H9 (cell line): ENCODE measurements around the gene MCRIP2. TPM values are rescaled to one million over a fixed set of nuclear protein-coding genes. Genes with fewer than 3 reads are reported as not detected.

ENCODE experiments used
- DNase-seq: peaks from one replicate; pipeline ENCODE4 v3.0.0-alpha.2; 2017
- H2AFZ ChIP-seq: one replicate; pipeline ENCODE4 v1.6.1; 2013; ENCODE audit warnings: mild to moderate bottlenecking, low read length, control low read depth, moderate library complexity
- H2AK5ac ChIP-seq: 2 replicates; pipeline ENCODE4 v1.6.1; 2013; ENCODE audit warnings: low read length, control low read depth, mixed read lengths; ENCODE audit not compliant: insufficient read length
- H2BK120ac ChIP-seq: one replicate; pipeline ENCODE4 v1.6.1; 2013; ENCODE audit warnings: low read depth, mild to moderate bottlenecking, low read length, control low read depth, inconsistent platforms; ENCODE audit not compliant: poor library complexity, severe bottlenecking
- H2BK12ac ChIP-seq: 2 replicates; pipeline ENCODE4 v1.6.1; 2013; ENCODE audit warnings: low read length, control low read depth, mixed read lengths, low read depth; ENCODE audit not compliant: insufficient read length
- H2BK15ac ChIP-seq: 2 replicates; pipeline ENCODE4 v1.6.1; 2013; ENCODE audit warnings: low read depth, low read length, control low read depth
- H2BK20ac ChIP-seq: one replicate; pipeline ENCODE4 v1.6.1; 2013; ENCODE audit warnings: low read depth, mild to moderate bottlenecking, low read length, control low read depth, inconsistent platforms; ENCODE audit not compliant: poor library complexity, severe bottlenecking
- H2BK5ac ChIP-seq: 2 replicates; pipeline ENCODE4 v1.6.1; 2013; ENCODE audit warnings: low read length, control low read depth, mixed read lengths; ENCODE audit not compliant: insufficient read length
- H3K14ac ChIP-seq: 2 replicates; pipeline ENCODE4 v1.6.1; 2013; ENCODE audit warnings: low read length, control low read depth; ENCODE audit not compliant: insufficient read depth
- H3K18ac ChIP-seq: 2 replicates; pipeline ENCODE4 v1.6.1; 2013; ENCODE audit warnings: low read depth, mild to moderate bottlenecking, mixed read lengths, low read length, control low read depth; ENCODE audit not compliant: insufficient read length
- H3K23ac ChIP-seq: 2 replicates; pipeline ENCODE4 v1.6.1; 2013; ENCODE audit warnings: low read length, control low read depth, mixed read lengths, low read depth; ENCODE audit not compliant: insufficient read length
- H3K23me2 ChIP-seq: 2 replicates; pipeline ENCODE4 v1.6.1; 2013; ENCODE audit warnings: low read depth, mild to moderate bottlenecking, mixed read lengths, low read length, control low read depth; ENCODE audit not compliant: insufficient read length, poor library complexity, severe bottlenecking
- H3K27ac ChIP-seq: 2 replicates; pipeline ENCODE4 v1.5.1; 2013; ENCODE audit warnings: low read length, control low read depth, mixed read lengths, low read depth; ENCODE audit not compliant: insufficient read length
- H3K27me3 ChIP-seq: 2 replicates; pipeline ENCODE4 v1.6.1; 2013; ENCODE audit warnings: low read length, control low read depth, inconsistent platforms; ENCODE audit not compliant: insufficient read depth
- H3K4ac ChIP-seq: 2 replicates; pipeline ENCODE4 v1.6.1; 2013; ENCODE audit warnings: low read depth, mild to moderate bottlenecking, control low read depth, inconsistent platforms, low read length, moderate library complexity
- H3K4me1 ChIP-seq: 2 replicates; pipeline ENCODE4 v1.6.1; 2013; ENCODE audit warnings: low read length, control low read depth, inconsistent platforms; ENCODE audit not compliant: insufficient read depth
- H3K4me2 ChIP-seq: 2 replicates; pipeline ENCODE4 v1.6.1; 2013; ENCODE audit warnings: low read length, control low read depth, mixed read lengths; ENCODE audit not compliant: insufficient read length, insufficient read depth
- H3K56ac ChIP-seq: 2 replicates; pipeline ENCODE4 v1.6.1; 2013; ENCODE audit warnings: low read depth, mild to moderate bottlenecking, mixed read lengths, low read length, control low read depth; ENCODE audit not compliant: insufficient read length
- H3K79me1 ChIP-seq: 2 replicates; pipeline ENCODE4 v1.6.1; 2013; ENCODE audit warnings: low read depth, mild to moderate bottlenecking, moderate library complexity, low read length, control low read depth, inconsistent platforms; ENCODE audit not compliant: insufficient read depth, poor library complexity, severe bottlenecking
- H3K79me2 ChIP-seq: 2 replicates; pipeline ENCODE4 v1.6.1; 2013; ENCODE audit warnings: low read length, control low read depth, inconsistent platforms; ENCODE audit not compliant: insufficient read depth
- H3K9ac ChIP-seq: 2 replicates; pipeline ENCODE4 v1.6.1; 2013; ENCODE audit warnings: low read length, control low read depth, mixed read lengths; ENCODE audit not compliant: insufficient read length; ENCODE audit errors: extremely low read depth
- H3K9me3 ChIP-seq: one replicate; pipeline ENCODE4 v1.6.1; 2013; ENCODE audit warnings: low read depth, low read length, inconsistent platforms; ENCODE audit not compliant: control insufficient read depth
- H3T11ph ChIP-seq: one replicate; pipeline ENCODE4 v1.6.1; 2013; ENCODE audit warnings: mild to moderate bottlenecking, low read length, control low read depth, inconsistent platforms
- H4K20me1 ChIP-seq: one replicate; pipeline ENCODE4 v1.6.1; 2013; ENCODE audit not compliant: control insufficient read depth, insufficient read length, insufficient read depth
- H4K5ac ChIP-seq: 2 replicates; pipeline ENCODE4 v1.6.1; 2013; ENCODE audit warnings: low read depth, mild to moderate bottlenecking, mixed read lengths, low read length, control low read depth; ENCODE audit not compliant: insufficient read length
- H4K8ac ChIP-seq: replicated peaks from 2 replicates; pipeline ENCODE4 v1.6.1; 2013; ENCODE audit warnings: low read length, control low read depth, mixed read lengths, low read depth; ENCODE audit not compliant: insufficient read length
- H4K91ac ChIP-seq: 2 replicates; pipeline ENCODE4 v1.6.1; 2013; ENCODE audit warnings: low read depth, mild to moderate bottlenecking, moderate library complexity, mixed read lengths, low read length, control low read depth; ENCODE audit not compliant: insufficient read length
- H3K27ac Mint-ChIP-seq, 3 experiments: 2 replicates in 2 of 3; 3 replicates in 1 of 3; pipeline ENCODE4 v1.8.0; 2020 to 2021; ENCODE audit warnings: mixed read lengths in 3 of 3, mild to moderate bottlenecking in 1 of 3, moderate library complexity in 1 of 3
- H3K27me3 Mint-ChIP-seq: 2 replicates; pipeline ENCODE4 v1.8.0; 2021; ENCODE audit warnings: low read depth, mild to moderate bottlenecking, moderate library complexity, mixed read lengths
- H3K36me3 Mint-ChIP-seq, 3 experiments: 2 replicates in 2 of 3; 3 replicates in 1 of 3; pipeline ENCODE4 v1.8.0; 2020 to 2021; ENCODE audit warnings: low read depth in 3 of 3, mixed read lengths in 3 of 3; ENCODE audit not compliant: insufficient read depth in 1 of 3
- H3K4me1 Mint-ChIP-seq, 2 experiments: 2 replicates each; pipeline ENCODE4 v1.8.0; 2020; ENCODE audit warnings: mixed read lengths in 2 of 2
- H3K4me3 Mint-ChIP-seq, 2 experiments: 2 replicates in 1 of 2; 3 replicates in 1 of 2; pipeline ENCODE4 v1.8.0; 2020 to 2021; ENCODE audit warnings: mild to moderate bottlenecking in 2 of 2, mixed read lengths in 2 of 2, moderate library complexity in 1 of 2
- H3K9me3 Mint-ChIP-seq, 2 experiments: 2 replicates in 1 of 2; 3 replicates in 1 of 2; pipeline ENCODE4 v1.8.0; 2020; ENCODE audit warnings: mild to moderate bottlenecking in 2 of 2, mixed read lengths in 2 of 2, moderate library complexity in 1 of 2
- CTCF ChIP-seq: fragments of 200-600 bp; sonication (generic); conservative IDR thresholded peaks from 3 replicates; pipeline ENCODE4 v1.8.0; 2021; ENCODE audit warnings: antibody characterized with exemption, mild to moderate bottlenecking
- WGBS: extraction: QIAGEN DNeasy Blood & Tissue Kit; methylation state at CpG from one replicate; pipeline ENCODE4 v1.1.7; 2013; ENCODE audit warnings: missing lambda C conversion rate, low lambda C conversion rate, mixed read lengths; ENCODE audit not compliant: insufficient read length; ENCODE audit errors: extremely low coverage; 5-methylcytosine and 5-hydroxymethylcytosine counted together
- total RNA-seq: library from RNA; stranded (reverse); gene quantifications from 2 replicates; pipeline ENCODE4 v1.2.1, GENCODE V29; 2021

The MCRIP2 gene
- total RNA-seq, 1 experiment from 2014 or later, result 52.5 TPM

- no peak for TF ChIP-seq CTCF
- H3K23me2 ChIP-seq, result no peaks in the 10 kb centered on the region
- H4K5ac ChIP-seq, result no peak overlapping the region
- H3K18ac ChIP-seq, result no peak overlapping the region
- H2BK12ac ChIP-seq, result no peak overlapping the region
- Mint-ChIP-seq H3K27ac (no peak overlapping the region), H3K9me3 (no peaks in the 10 kb centered on the region), H3K27me3 (no peaks in the 10 kb centered on the region), H3K4me3 (no peak overlapping the region), H3K4me1 (peaks cover 0 to 5% of the 10 kb centered on the region in 2 experiments; a peak in 2 of 4 replicates), H3K36me3 (peaks cover 2 to 13% (median 8%) of the 10 kb centered on the region in 3 experiments; a peak in 5 of 7 replicates)
- H2AK5ac ChIP-seq, result no peak overlapping the region
- WGBS, result no CpG with 5 or more reads among the region's 35 CpGs
- no peak for DNase-seq
- H3K79me2 ChIP-seq, result no peaks in the 10 kb centered on the region
- no peak overlapping the region for H3K27ac ChIP-seq
- H4K20me1 ChIP-seq, result no peaks in the 10 kb centered on the region
- no peak overlapping the region for H2BK5ac ChIP-seq
- H2BK15ac ChIP-seq, result no peak overlapping the region
- H3K9me3 ChIP-seq, result no peaks in the 10 kb centered on the region
- H4K8ac ChIP-seq, result no peak overlapping the region
- H2BK120ac ChIP-seq, result no peak overlapping the region
- no peak overlapping the region for H4K91ac ChIP-seq
- no peak overlapping the region for H2BK20ac ChIP-seq
- H3K4me2 ChIP-seq, result no peak overlapping the region
- H3K23ac ChIP-seq, result no peak overlapping the region
- no peak overlapping the region for H2AFZ ChIP-seq
- H3T11ph ChIP-seq, result no peak overlapping the region
- no peak overlapping the region for H3K14ac ChIP-seq
- H3K79me1 ChIP-seq, result no peaks in the 10 kb centered on the region
- no peaks in the 10 kb centered on the region for H3K27me3 ChIP-seq
- no peak overlapping the region for H3K9ac ChIP-seq
- no peak overlapping the region for H3K56ac ChIP-seq
- H3K4ac ChIP-seq, result no peak overlapping the region
- no peaks in the 10 kb centered on the region; the same call in 1 of the 2 replicates for H3K4me1 ChIP-seq
Observed at GRCh38 chr16:658679-659571, 17.3 kb downstream of the MCRIP2 start.
